ENCODE data around the gene INTS7. TPM values are rescaled to one million over a fixed set of nuclear protein-coding genes. Genes with fewer than 3 reads are reported as not detected.

INTS7 gene
- total and polyA plus RNA-seq, 9 of the 15 experiments (the other 6 are each of a cell fraction or from before 2014, with no cell fraction given) = 27.3 to 68.4 (median 40.4) TPM

- TF ChIP-seq DIDO1 (tag; IDR thresholded peaks at IDR 0.05; ENCODE audit: low read depth) (no peak), MTF1 (CRISPR knock-in tag; IDR thresholded peaks at IDR 0.05; ENCODE audit: borderline replicate concordance) (no peak), CEBPG (CRISPR knock-in tag; IDR thresholded peaks at IDR 0.05) (no peak), CEBPG (tag; conservative IDR thresholded peaks at IDR 0.05 in 1 of 2, IDR thresholded peaks at IDR 0.05 in 1 of 2) (0 out of 4 replicates have a peak, but pooled peaks of 1 of the 2 experiments have one; percentile 25), ZNF274 (IDR thresholded peaks at IDR 0.05; ENCODE audit: borderline replicate concordance, low read depth, low read length) (no peak), ZFP91 (CRISPR knock-in tag; IDR thresholded peaks at IDR 0.05) (no peak), RFX1 (IDR thresholded peaks at IDR 0.05) (no peak), KLF16 (IDR thresholded peaks at IDR 0.05) (peak; percentile 79), ZNF551 (CRISPR knock-in tag; IDR thresholded peaks at IDR 0.05) (no peak), ARHGAP35 (IDR thresholded peaks at IDR 0.05; ENCODE audit: partially characterized antibody) (no peak), TEAD2 (tag; IDR thresholded peaks at IDR 0.05) (no peak), NKRF (IDR thresholded peaks at IDR 0.05; ENCODE audit: borderline replicate concordance) (no peak), RCOR1 (IDR thresholded peaks at IDR 0.05; ENCODE audit: borderline replicate concordance in 1 of 2, low read depth in 2 of 2, low read length in 2 of 2) (peak in 1 of 2 experiments; percentile 73; a peak in 2 of 4 replicates), L3MBTL2 (IDR thresholded peaks at IDR 0.05) (no peak), ZNF740 (CRISPR knock-in tag; IDR thresholded peaks at IDR 0.05) (no peak), ZNF740 (tag; IDR thresholded peaks at IDR 0.05) (no peak), KHSRP (IDR thresholded peaks at IDR 0.05) (no peak), ESRRB (CRISPR knock-in tag; IDR thresholded peaks at IDR 0.05; ENCODE audit: borderline replicate concordance) (no peak), ETV5 (CRISPR knock-in tag; IDR thresholded peaks at IDR 0.05; ENCODE audit: low read depth) (no peak), MBD1 (CRISPR knock-in tag; IDR thresholded peaks at IDR 0.05) (no peak), ZBED1 (IDR thresholded peaks at IDR 0.05) (no peak), SMAD2 (IDR thresholded peaks at IDR 0.05; ENCODE audit: low read depth, low read length) (no peak), DACH1 (IDR thresholded peaks at IDR 0.05; ENCODE audit: partially characterized antibody) (no peak)
Observed at GRCh38 chr1:212012034-212012740, 23.2 kb downstream of the INTS7 start (continued).

Data from K562 (cell line).